Adrenal gland (tissue), 5 donors: Measurements from ENCODE around the gene POSTN.
"Not testable (repeated sequence)": the region's sequence is repeated elsewhere in the genome, so short reads cannot be mapped to it uniquely, and the experiment has no call there.

Experiments
- CTCF ChIP-seq, 6 experiments: fragments of 450-650 bp in 4 of 6; fragments of 200-600 bp in 2 of 6; sonication (generic) in 1 of 6; IDR thresholded peaks; 1 replicate in 5 of 6; 2 replicates in 1 of 6; pipeline versions ENCODE4 v1.5.1 to v1.8.0; 2016 to 2021; ENCODE audit warnings: antibody characterized with exemption in 6 of 6, mild to moderate bottlenecking in 2 of 6, moderate library complexity in 1 of 6
- POLR2A ChIP-seq, 2 donors: fragments of 450-650 bp; IDR thresholded peaks; one replicate each; pipeline ENCODE4 v1.6.1; 2017; ENCODE audit warnings: antibody characterized with exemption in 2 of 2, mild to moderate bottlenecking in 2 of 2, moderate library complexity in 1 of 2
- donor health status: DM: no; HTN: no; CAD: no.

GRCh38 chr13:37558766-37559165 lies 39.8 kb downstream of the POSTN start:
- TF ChIP-seq POLR2A, CTCF (IDR thresholded peaks at IDR 0.05): not testable (repeated sequence)
